ENCODE data around the gene CYP4F12. TPM values are rescaled to one million over a fixed set of nuclear protein-coding genes. Genes with fewer than 3 reads are reported as not detected.

Gene CYP4F12
- total RNA-seq, 1 experiment from 2014 or later, result not detected

DNA sequence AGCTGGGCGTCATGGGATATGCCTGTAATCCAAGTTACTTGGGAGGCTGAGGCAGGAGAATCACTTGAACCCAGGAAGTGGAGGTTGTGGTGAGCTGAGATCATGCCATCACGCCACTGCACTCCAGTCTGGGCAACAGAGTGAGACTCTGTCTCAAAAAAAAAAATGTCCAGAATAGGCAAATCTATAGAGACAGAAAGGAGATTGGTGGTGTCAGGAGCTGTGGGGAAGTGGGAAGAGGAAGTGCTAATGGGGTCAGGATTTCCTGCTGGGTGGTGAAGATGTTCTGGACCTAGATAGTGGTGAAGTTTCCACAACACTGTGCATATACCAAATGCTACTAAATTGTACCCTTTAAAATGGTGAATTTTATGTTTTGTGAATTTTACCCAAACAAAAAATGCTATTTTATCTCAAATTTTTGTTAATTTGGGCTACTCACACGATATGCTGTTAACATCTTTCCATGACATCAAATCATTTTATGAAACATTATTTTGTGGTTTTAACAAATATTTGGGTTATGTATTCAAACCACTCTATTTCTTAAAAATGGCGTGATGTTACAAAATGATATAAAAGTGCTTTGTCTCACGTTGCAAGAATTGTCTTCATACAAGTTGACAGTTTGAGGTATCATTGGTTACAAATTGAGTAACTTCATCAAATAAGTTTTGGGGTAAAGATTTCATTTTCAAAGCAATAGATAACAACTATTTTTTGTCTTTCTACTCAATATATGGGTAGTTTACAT is 39.6 kb upstream of the CYP4F12 start:
- H2BK120ac ChIP-seq (ENCODE audit: low read depth, low read length, poor library complexity, severe bottlenecking), result no peak overlapping the region
- peaks cover 64% of the 10 kb centered on the region for H3K9me3 ChIP-seq (ENCODE audit: control insufficient read depth, low read depth, low read length)
- no peaks in the 10 kb centered on the region for H3K27me3 ChIP-seq (ENCODE audit: insufficient read depth, low read length)
- Mint-ChIP-seq H3K4me3 (no peak overlapping the region), H3K9me3 (peaks cover 77 to 89% of the 10 kb centered on the region in 2 experiments), H3K27me3 (ENCODE audit: low read depth) (peaks cover 1% of the 10 kb centered on the region; the same call in 1 of the 2 replicates), H3K4me1 (no peaks in the 10 kb centered on the region), H3K27ac (no peak overlapping the region), H3K36me3 (ENCODE audit: insufficient read depth in 1 of 3, low read depth in 3 of 3) (peaks cover 0 to 13% (median 3%) of the 10 kb centered on the region in 3 experiments; a peak in 4 of 7 replicates)
- H4K8ac ChIP-seq (replicated peaks; ENCODE audit: insufficient read length, low read depth, low read length), result no peak overlapping the region
- H3K14ac ChIP-seq (ENCODE audit: insufficient read depth, low read length), result no peak overlapping the region
- no peak overlapping the region for H4K91ac ChIP-seq (ENCODE audit: insufficient read length, low read depth, low read length)
- DNase-seq, result no peak
- H2BK12ac ChIP-seq (ENCODE audit: insufficient read length, low read depth, low read length), result no peak overlapping the region
- no peak overlapping the region for H4K5ac ChIP-seq (ENCODE audit: insufficient read length, low read depth, low read length)
- no peaks in the 10 kb centered on the region for H4K20me1 ChIP-seq (ENCODE audit: control insufficient read depth, insufficient read depth, insufficient read length)
- TF ChIP-seq, protein P1, sequence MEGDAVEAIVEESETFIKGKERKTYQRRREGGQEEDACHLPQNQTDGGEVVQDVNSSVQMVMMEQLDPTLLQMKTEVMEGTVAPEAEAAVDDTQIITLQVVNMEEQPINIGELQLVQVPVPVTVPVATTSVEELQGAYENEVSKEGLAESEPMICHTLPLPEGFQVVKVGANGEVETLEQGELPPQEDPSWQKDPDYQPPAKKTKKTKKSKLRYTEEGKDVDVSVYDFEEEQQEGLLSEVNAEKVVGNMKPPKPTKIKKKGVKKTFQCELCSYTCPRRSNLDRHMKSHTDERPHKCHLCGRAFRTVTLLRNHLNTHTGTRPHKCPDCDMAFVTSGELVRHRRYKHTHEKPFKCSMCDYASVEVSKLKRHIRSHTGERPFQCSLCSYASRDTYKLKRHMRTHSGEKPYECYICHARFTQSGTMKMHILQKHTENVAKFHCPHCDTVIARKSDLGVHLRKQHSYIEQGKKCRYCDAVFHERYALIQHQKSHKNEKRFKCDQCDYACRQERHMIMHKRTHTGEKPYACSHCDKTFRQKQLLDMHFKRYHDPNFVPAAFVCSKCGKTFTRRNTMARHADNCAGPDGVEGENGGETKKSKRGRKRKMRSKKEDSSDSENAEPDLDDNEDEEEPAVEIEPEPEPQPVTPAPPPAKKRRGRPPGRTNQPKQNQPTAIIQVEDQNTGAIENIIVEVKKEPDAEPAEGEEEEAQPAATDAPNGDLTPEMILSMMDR (conservative IDR thresholded peaks at IDR 0.05), result no peak
- no CpG with 5 or more reads among the region's 5 CpGs for WGBS (ENCODE audit: extremely low coverage, insufficient read length, low lambda C conversion rate)
- no peak overlapping the region for H2BK20ac ChIP-seq (ENCODE audit: low read depth, low read length, poor library complexity, severe bottlenecking)
- no peak overlapping the region for H3K23ac ChIP-seq (ENCODE audit: insufficient read length, low read depth, low read length)
- no peak overlapping the region for H3K56ac ChIP-seq (ENCODE audit: insufficient read length, low read depth, low read length)
- no peaks in the 10 kb centered on the region for H3K79me2 ChIP-seq (ENCODE audit: insufficient read depth, low read length)
- no peaks in the 10 kb centered on the region for H3K79me1 ChIP-seq (ENCODE audit: insufficient read depth, low read depth, low read length, poor library complexity, severe bottlenecking)
- no peak overlapping the region for H2BK15ac ChIP-seq (ENCODE audit: low read depth, low read length)
- no peak overlapping the region for H3K4me2 ChIP-seq (ENCODE audit: insufficient read depth, insufficient read length, low read length)
- H3K9ac ChIP-seq (ENCODE audit: extremely low read depth, insufficient read length, low read length), result no peak overlapping the region
- no peak overlapping the region for H2AFZ ChIP-seq (ENCODE audit: low read length)
- H3K18ac ChIP-seq (ENCODE audit: insufficient read length, low read depth, low read length), result no peak overlapping the region
- H3K4me1 ChIP-seq (ENCODE audit: insufficient read depth, low read length), result no peaks in the 10 kb centered on the region
- H3K27ac ChIP-seq (ENCODE audit: insufficient read length, low read depth, low read length), result no peak overlapping the region
- H3T11ph ChIP-seq (ENCODE audit: low read length), result no peak overlapping the region
- no peak overlapping the region for H3K4ac ChIP-seq (ENCODE audit: low read depth, low read length)
- no peaks in the 10 kb centered on the region for H3K23me2 ChIP-seq (ENCODE audit: insufficient read length, low read depth, low read length, poor library complexity, severe bottlenecking)
- H2BK5ac ChIP-seq (ENCODE audit: insufficient read length, low read length), result no peak overlapping the region
- H2AK5ac ChIP-seq (ENCODE audit: insufficient read length, low read length), result no peak overlapping the region

Measured in H9 (cell line).